Pancreas (tissue), 10 donors: Measurements from ENCODE around the gene AHRR. TPM values are rescaled to one million over a fixed set of nuclear protein-coding genes. Genes with fewer than 3 reads are reported as not detected.

Experiments
- ATAC-seq, 4 donors: fragments of 200-7000 bp; cut with Tn5 transposase; one replicate each; pipeline versions ENCODE4 v1.8.0 to v1.9.1; 2020; ENCODE audit warnings: mild to moderate bottlenecking in 4 of 4, moderate library complexity in 4 of 4
- DNase-seq, 6 donors: peaks; one replicate each; pipeline ENCODE4 v3.0.0-alpha.2; 2020
- FAIRE-seq: peaks from 2 replicates; lab custom pipeline; 2012; peaks lifted over from hg19 to GRCh38; lab: Jason Lieb, UNC
- H3K27ac ChIP-seq, 4 donors: fragments of 200-600 bp; sonication (generic); 1 replicate in 3 of 4; 2 replicates in 1 of 4; pipeline versions ENCODE4 v1.5.0 to v1.8.0; 2020
- H3K27me3 ChIP-seq, 4 donors: fragments of 200-600 bp; one replicate each; pipeline ENCODE4 v1.8.0; 2021
- H3K36me3 ChIP-seq, 3 donors: fragments of 200-600 bp; sonication (generic) in 1 of 3; one replicate each; pipeline versions ENCODE4 v1.5.0 to v1.8.0; 2020 to 2021
- H3K4me1 ChIP-seq, 3 donors: fragments of 200-600 bp; one replicate each; pipeline ENCODE4 v1.8.0; 2021
- H3K4me3 ChIP-seq, 4 donors: fragments of 200-600 bp; sonication (generic) in 2 of 4; one replicate each; pipeline versions ENCODE4 v1.5.0 to v1.8.0; 2020 to 2021
- H3K9me3 ChIP-seq, 4 donors: fragments of 200-600 bp; one replicate each; pipeline ENCODE4 v1.8.0; 2021
- CTCF ChIP-seq, 4 donors: fragments of 200-600 bp; sonication (generic) in 3 of 4; IDR thresholded peaks; one replicate each; pipeline versions ENCODE4 v1.5.0 to v1.8.0; 2021; ENCODE audit warnings: antibody characterized with exemption in 4 of 4
- WGBS, 2 donors: extraction: QIAGEN DNeasy Blood & Tissue Kit; methylation state at CpG; one replicate each; pipeline ENCODE4 v1.1.7; 2013; 5-methylcytosine and 5-hydroxymethylcytosine counted together
- intact Hi-C, 3 donors: fragments of 100-400 bp; cut with DNase I; formaldehyde crosslinking; loops; one replicate each; pipeline versions ENCODE4 v1.11.1 to v1.14.2; 2022
- polyA plus RNA-seq, 2 donors: library from polyadenylated mRNA; stranded (reverse); fragments of 200-250 nt; gene quantifications; one replicate each; pipeline ENCODE4 v1.2.3, GENCODE V29; 2013
- total RNA-seq, 6 donors: library from RNA; stranded (reverse); fragmentation: NEBNext Ultra II Directional in 4 of 6; extraction: Animal tissue kit (Norgen Biotek cat#: 25700) in 4 of 6; gene quantifications; one replicate each; pipeline versions ENCODE4 v1.2.1 to v1.2.4, GENCODE V29; 2021 to 2023
- donor health status: healthy with polysubstance abuse.
- donor health status: DM: no; HTN: no; CAD: no; lungs with moderate emphysema.
- donor health status: DM: no; HTN: no; CAD: no.
- donor health status: control.
- donor health status: control.
- donor health status: Bipolar disorder and iron deficiency.
- donor health status: DM: yes; HTN: yes; CAD: no.
- donor health status: DM: no; HTN: no; CAD: no.
- donor health status: DM: no; HTN: no; CAD: no.
- donor health status: DM: yes; HTN: yes; CAD: no.

AHRR gene
- total and polyA plus RNA-seq, 8 donors = 0.34 to 1.7 (median 0.69) TPM

GRCh38 chr5:456351-457194, 135.1 kb downstream of the AHRR start:
- DNase-seq (peak in 3 of 6 donors; percentile 3 to 54 (median 49)), FAIRE-seq (no peak), ATAC-seq (no peak)
- no peak for TF ChIP-seq CTCF (IDR thresholded peaks at IDR 0.05)
- intact Hi-C loops = no loop called here
- WGBS, 2 donors = 85 to 86% methylated on average over 28 of the region's 28 CpGs
- Histone ChIP-seq H3K9me3 (no peaks in the 10 kb centered on the region), H3K4me3 (no peak overlapping the region), H3K27me3 (no peaks in the 10 kb centered on the region), H3K27ac (no peak overlapping the region), H3K4me1 (peaks cover 0 to 5% (median 0%) of the 10 kb centered on the region in 3 donors), H3K36me3 (peaks cover 0 to 33% (median 6%) of the 10 kb centered on the region in 3 donors)

GRCh38 chr5:457195-457961, 135.9 kb downstream of the AHRR start:
- FAIRE-seq (no peak), ATAC-seq (no peak), DNase-seq (peak in 4 of 6 donors; percentile 1 to 62 (median 38))
- WGBS, 2 donors = 87 to 89% methylated on average over 19 of the region's 19 CpGs
- no peak overlapping the region for H3K4me3 ChIP-seq
- peaks cover 0 to 41% (median 6%) of the 10 kb centered on the region in 3 donors for H3K36me3 ChIP-seq
- no peak for TF ChIP-seq CTCF (IDR thresholded peaks at IDR 0.05)
- H3K27ac ChIP-seq = no peak overlapping the region
- peaks cover 0 to 5% (median 0%) of the 10 kb centered on the region in 3 donors for H3K4me1 ChIP-seq
- no peaks in the 10 kb centered on the region for H3K27me3 ChIP-seq
- H3K9me3 ChIP-seq = no peaks in the 10 kb centered on the region
- intact Hi-C loops = no loop called here

- Histone ChIP-seq H3K27me3 (no peaks in the 10 kb centered on the region), H3K9me3 (no peaks in the 10 kb centered on the region), H3K4me3 (no peak overlapping the region), H3K27ac (peak overlapping the region in 3 of 4 donors; percentile 6 to 73 (median 64)), H3K4me1 (peaks cover 0 to 5% (median 0%) of the 10 kb centered on the region in 3 donors), H3K36me3 (peaks cover 0 to 43% (median 6%) of the 10 kb centered on the region in 3 donors)
- DNase-seq (peak in 4 of 6 donors; percentile 25 to 59 (median 41)), ATAC-seq (peak; percentile 59 to 87 (median 77)), FAIRE-seq (no peak)
- intact Hi-C loops = no loop called here
- WGBS, 2 donors = 70 to 75% methylated on average over 17 of the region's 17 CpGs
- no peak for TF ChIP-seq CTCF (IDR thresholded peaks at IDR 0.05)
Observed at GRCh38 chr5:458547-459353, 137.2 kb downstream of the AHRR start.

GRCh38 chr5:459562-460272, 138.2 kb downstream of the AHRR start:
- TF ChIP-seq CTCF (IDR thresholded peaks at IDR 0.05) = no peak
- DNase-seq (peak in 2 of 6 donors; percentile 20 to 49), ATAC-seq (no peak), FAIRE-seq (no peak)
- H3K9me3 ChIP-seq = no peaks in the 10 kb centered on the region
- peaks cover 0 to 39% (median 0%) of the 10 kb centered on the region in 3 donors for H3K36me3 ChIP-seq
- H3K4me1 ChIP-seq = peaks cover 0 to 5% (median 0%) of the 10 kb centered on the region in 3 donors
- peak overlapping the region in 2 of 4 donors; percentile 64 to 73 for H3K27ac ChIP-seq
- intact Hi-C loops = no loop called here
- no peak overlapping the region for H3K4me3 ChIP-seq
- H3K27me3 ChIP-seq = no peaks in the 10 kb centered on the region
- 95 to 96% methylated on average over 24 of the region's 24 CpGs for WGBS, 2 donors
